Measurements from ENCODE around the gene DAP.
"Not testable (repeated sequence)": the region's sequence is repeated elsewhere in the genome, so short reads cannot be mapped to it uniquely, and the experiment has no call there.

DAP gene, protein sequence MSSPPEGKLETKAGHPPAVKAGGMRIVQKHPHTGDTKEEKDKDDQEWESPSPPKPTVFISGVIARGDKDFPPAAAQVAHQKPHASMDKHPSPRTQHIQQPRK

GRCh38 chr5:10761185-10761932, at the start of gene DAP:
DAP (minus strand) TSS chr5:10761234; CDS start chr5:10761068, 166 bp downstream.
- peak; percentile 84 to 90 for DNase-seq

DNA sequence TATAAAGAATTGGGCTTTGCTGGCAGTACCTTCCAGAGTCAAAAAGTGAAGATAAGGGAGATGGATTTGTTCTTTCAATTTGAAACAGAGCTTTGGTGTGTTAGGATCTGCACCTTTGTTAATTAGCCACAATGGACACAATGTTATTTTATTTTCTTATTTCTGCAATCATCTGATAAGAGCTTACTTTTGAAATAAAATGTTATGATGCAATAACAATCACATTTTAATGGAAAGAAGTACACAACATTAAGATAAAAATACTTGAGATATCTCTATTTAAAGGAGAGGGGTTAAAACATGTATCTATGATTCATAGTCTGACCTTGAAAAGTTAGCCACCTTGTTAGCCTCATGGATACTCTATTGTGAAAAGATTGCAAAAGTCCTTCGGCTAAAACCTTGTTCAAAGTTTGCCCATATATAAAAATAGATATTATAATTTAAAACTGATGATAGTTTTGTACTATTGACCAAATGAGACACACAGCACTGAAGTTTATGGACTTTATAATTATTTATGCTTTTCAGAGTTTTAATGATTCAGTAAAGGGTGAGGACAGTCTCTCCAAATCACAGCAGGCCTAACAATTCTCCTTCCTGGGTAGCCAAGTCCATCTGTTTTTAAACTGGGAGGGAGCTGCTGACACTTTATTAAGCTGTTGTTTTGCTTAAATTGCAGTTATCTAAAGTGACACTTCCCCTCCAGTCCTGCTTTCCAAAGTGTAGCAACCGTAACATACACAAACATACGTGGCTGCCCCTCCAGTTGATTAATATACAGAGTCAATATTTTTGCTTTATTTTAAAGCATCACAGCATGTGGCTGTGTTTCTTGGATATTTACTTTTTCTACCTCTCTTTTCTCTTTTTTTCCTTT, 47.6 kb upstream of the DAP start:
- no peak for DNase-seq

GRCh38 chr5:10801931-10802666, 41.1 kb upstream of the DAP start:
- no peak for DNase-seq

- DNase-seq, result no peak
Observed at GRCh38 chr5:10800852-10801251, 39.8 kb upstream of the DAP start.

GRCh38 chr5:10797261-10797660, 36.2 kb upstream of the DAP start:
- no peak for DNase-seq

DNA sequence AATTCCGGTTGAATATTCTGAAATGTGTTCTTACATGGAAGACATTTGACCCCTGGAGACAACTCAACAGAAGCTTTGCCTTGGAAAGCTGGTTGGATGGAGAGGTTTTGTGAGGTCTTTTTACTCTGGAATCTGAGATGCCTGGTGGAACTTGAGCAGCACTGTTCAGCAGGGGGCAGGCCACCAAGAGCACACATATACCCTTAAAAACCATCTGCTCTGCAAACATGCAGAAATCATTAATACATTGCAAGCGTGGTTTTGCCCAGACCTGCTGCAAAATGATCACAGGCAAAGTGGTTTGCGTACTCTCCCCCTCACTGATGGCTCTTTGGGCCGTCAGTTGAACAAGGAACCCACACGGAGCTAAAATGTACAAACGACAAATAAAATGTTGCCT, 32.8 kb upstream of the DAP start:
- DNase-seq, result no peak

- no peak for DNase-seq
Observed at GRCh38 chr5:10792336-10792735, 31.3 kb upstream of the DAP start.

DNA sequence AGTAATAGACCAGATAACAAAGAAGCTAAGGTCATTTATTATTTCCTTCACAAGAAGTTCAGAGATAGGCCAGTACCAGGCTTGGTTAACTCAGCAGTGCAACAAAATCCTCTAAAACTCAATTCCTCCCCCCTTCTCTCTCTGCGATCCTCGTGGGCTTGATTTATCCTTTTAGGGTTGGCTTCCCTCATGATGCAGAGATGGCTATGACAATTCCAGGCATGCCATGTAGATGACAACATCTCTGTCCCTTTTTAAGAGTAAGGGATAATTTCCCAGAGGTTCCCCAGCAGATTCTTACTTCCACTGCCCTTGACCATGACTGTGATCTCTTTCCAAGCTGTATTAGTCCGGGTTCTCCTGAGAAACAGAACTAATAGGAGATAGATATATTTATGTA, 28.7 kb upstream of the DAP start:
- no peak for DNase-seq

DNA sequence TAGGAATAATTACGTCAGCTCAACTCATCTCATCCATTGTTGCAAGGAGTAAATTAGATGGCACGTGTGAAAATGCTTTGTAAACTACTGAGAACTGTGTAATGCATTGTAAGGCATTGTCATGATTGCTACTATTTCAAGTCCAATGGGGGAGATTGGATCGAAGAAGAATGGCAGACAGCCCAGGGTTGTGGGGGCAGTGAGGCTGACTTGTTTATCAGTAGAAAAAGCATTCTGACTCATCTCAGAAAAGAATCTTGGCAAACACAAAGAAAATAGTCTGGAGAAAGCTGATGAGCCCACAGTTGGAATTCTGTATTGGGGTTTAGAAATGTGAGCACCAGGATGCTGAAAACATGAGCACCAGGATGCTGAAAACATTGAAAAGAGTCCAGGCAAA, 28.0 kb upstream of the DAP start:
- no peak for DNase-seq

GRCh38 chr5:10788358-10788757, 27.3 kb upstream of the DAP start:
- DNase-seq, result no peak

DNA sequence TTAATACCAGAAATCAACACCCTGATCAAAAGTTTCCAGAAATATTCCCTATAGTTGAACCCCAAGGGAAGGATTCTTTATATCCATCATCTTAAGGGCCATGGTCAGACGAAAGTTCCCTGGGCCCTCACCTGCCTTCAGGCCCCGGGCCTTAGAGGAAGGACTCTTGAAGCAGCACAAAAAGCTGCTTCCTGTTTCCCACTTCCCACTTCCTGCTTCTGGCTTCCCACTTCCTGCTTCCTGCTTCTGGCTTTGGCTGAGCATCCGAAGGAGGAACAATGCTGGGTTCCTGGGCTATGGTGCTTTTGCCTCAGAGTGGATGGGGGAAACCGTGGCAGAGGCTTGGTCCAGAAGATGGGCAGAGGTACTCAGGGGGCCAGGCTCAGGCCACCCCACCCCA, 25.8 kb upstream of the DAP start:
- DNase-seq, result no peak

- DNase-seq, result not testable (repeated sequence)
Observed at GRCh38 chr5:10780208-10780607, 19.2 kb upstream of the DAP start.

DNA sequence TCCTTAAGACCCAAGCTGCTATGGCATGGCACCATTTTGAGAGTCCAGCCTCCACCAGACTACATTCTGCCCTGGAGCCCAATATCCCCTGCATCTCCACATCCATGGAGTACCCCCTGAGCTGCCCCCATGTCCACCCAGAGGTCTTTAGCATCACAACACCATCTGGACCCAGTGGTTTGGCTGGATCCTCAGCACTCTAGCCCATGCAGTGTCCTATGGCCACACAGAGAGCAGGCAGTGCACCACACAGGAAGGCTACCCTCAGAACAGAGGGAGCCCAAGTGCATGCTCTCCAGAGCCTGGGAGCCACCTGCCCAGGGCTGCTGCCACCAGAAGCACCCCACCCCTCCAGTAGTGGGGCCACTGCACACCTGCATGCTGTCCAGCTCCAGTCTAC, 18.6 kb upstream of the DAP start:
- no peak for DNase-seq

DNA sequence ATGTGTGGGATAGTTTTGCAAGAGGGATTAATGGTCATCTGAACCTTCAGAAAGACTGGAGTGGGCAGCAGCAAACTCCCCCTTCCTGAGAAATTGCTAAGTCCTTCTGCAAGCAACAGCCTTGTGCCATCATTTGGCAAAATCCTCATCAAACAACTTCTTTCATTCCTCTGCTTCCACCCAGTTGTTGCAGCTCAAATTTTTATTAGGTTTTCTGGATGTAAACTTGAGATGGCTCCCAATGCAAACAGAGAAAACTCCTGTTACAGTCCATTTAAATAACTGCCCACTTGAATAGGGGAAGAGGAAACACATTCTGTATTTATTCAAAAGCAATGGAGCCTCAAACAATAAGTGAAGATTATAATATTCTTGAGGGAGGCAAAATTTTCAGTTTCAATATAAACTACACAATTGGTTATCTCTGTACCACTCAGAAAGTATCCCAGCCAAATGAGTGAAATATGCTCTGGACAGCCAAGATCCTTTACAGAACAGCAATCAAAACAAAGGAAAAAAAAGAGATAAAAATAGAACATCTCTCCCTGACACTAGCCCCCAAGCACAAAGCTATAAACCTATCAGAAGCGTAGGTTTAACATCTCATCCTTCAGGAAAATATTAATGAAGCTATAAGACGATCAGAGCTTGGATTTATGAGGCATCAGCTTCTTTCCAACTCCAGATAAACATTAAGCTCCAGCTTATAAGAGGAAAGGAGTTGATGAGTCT, 17.3 kb upstream of the DAP start:
- DNase-seq, result no peak

GRCh38 chr5:10775646-10776045, 14.6 kb upstream of the DAP start:
- no peak for DNase-seq

DNA sequence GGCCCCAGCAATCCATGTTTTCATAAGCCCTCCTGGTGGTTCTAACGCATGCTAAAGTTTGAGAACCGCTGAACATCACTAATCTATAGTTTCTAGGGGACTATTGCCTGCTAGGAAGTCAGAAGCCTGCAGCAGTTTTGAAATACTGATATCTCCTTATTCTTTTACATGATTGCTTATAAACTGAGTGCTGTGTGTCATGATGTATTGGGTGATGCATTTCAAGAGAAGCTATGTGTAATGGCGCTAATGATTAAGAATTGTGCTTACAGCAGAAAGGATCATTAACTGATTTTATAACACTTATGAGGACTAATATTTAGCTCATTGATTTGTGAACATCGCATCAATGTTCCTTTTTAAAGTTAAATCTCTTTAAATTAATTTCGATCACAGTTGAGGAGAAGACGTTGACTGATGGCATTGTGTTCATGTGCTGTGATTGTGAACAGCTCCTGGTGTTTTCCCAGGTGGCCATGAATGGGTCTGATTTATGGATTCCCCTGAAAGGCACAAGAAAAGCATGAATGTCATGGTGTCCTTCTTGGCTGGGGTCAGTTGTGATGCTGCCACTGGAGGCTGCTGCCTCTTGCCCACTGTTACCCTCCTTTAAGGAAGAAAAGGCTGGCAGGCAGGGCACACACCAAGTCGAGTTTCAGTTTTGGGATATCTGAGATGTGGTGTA, 12.0 kb upstream of the DAP start:
- DNase-seq, result no peak

GRCh38 chr5:10768328-10768899, 7.4 kb upstream of the DAP start:
- no peak for DNase-seq

DNA sequence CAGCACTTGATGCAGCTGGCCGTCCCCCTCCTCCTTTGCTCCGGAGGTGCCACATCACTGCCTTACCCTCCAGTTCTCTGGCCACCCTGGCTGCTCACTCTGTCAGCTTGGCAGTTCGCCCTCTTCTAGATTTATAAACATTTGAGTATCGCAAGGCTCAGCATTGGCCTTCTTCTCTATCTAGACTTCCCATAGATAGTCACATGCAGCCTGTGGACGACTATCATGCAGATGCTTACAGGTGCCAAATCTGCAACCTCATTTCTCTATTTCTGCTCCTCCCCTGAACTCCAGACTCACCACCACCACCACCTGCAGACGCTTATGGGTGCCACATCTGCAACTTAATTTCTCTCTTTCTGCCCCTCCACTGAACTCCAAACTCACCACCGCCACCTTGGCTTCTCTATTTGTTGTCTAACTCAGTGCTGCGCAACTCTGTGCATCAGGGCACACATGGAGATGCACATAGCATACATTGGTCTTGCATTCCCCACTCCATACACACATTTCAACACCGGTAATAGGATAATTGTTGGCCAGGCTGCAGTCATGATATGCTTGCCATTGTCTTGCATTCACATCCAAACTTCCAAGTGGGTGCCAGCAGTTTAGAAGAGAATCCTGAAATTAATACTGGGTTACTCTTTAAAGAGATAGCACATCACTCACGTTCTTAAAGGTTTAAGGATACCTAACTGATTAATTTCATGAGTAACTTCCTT, 1.9 kb upstream of the DAP start:
- no peak for DNase-seq

GRCh38 chr5:10761933-10762775, 1.1 kb upstream of the DAP start:
- DNase-seq, result no peak

GRCh38 chr5:10760921-10761184, 181 bp downstream of the DAP start:
- DNase-seq, result no peak

Data from activated T-cell treated with anti-CD3 and anti-CD28 coated beads, Interleukin-2, amount 50 U/mL, for 48 hours (primary cell).